Neural progenitor cell (in vitro differentiated cells): Measurements from ENCODE around the gene ABHD11.

Experiments used
- EZH2 ChIP-seq: fragments of 200-600 bp; sonication (generic); IDR thresholded peaks from 2 replicates; pipeline ENCODE4 v1.6.1; 2017; ENCODE audit warnings: antibody characterized with exemption, mild to moderate bottlenecking, moderate library complexity
- TF ChIP-seq, protein P1 (sequence below): fragments of 200-600 bp; sonication (generic); IDR thresholded peaks from 2 replicates; pipeline ENCODE4 v1.5.1; 2017; ENCODE audit warnings: antibody characterized with exemption, mild to moderate bottlenecking

DNA sequence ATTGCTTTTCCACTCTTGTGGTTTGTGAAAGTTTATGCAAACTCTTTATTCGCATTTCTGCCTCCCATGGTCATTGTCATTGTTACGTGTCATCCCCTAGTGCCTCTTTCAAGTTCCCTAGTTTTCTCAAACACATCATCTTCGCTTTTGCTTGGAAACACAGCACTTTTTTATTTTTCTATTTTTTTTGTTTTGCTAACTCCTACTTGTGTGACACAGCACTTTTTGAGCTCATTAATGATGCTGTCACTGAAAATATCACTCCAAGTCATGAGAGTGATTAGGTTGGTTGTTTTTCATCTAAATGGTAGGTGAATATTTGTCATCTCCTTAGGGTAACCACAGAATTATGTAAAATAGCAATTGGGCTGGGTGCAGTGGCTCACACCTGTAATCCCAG lies 10.7 kb downstream of the ABHD11 start:
- TF ChIP-seq, protein P1, sequence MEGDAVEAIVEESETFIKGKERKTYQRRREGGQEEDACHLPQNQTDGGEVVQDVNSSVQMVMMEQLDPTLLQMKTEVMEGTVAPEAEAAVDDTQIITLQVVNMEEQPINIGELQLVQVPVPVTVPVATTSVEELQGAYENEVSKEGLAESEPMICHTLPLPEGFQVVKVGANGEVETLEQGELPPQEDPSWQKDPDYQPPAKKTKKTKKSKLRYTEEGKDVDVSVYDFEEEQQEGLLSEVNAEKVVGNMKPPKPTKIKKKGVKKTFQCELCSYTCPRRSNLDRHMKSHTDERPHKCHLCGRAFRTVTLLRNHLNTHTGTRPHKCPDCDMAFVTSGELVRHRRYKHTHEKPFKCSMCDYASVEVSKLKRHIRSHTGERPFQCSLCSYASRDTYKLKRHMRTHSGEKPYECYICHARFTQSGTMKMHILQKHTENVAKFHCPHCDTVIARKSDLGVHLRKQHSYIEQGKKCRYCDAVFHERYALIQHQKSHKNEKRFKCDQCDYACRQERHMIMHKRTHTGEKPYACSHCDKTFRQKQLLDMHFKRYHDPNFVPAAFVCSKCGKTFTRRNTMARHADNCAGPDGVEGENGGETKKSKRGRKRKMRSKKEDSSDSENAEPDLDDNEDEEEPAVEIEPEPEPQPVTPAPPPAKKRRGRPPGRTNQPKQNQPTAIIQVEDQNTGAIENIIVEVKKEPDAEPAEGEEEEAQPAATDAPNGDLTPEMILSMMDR: no peak
- TF ChIP-seq EZH2: no peak
